WTC11 (cell line): ENCODE data around the gene CDIPT. TPM values are rescaled to one million over a fixed set of nuclear protein-coding genes. Genes with fewer than 3 reads are reported as not detected.

Experiments
- ATAC-seq: fragments of 200-7000 bp; cut with Tn5 transposase; 2 replicates; pipeline ENCODE4 v1.10.0; 2021; ENCODE audit warnings: mild to moderate bottlenecking, moderate library complexity
- CTCF ChIA-PET: fragments of 300-600 bp; sonication (Branson Sonifier 250); formaldehyde crosslinking; loops from one replicate; lab custom pipeline; 2021; ENCODE audit warnings: antibody characterized with exemption; lab: Charles Lee
- POLR2A ChIA-PET: fragments of 350-600 bp; sonication (Branson Sonifier 250); formaldehyde crosslinking; loops from one replicate; lab custom pipeline; 2021; ENCODE audit warnings: antibody characterized with exemption; lab: Charles Lee
- DNase-seq: peaks from one replicate; pipeline ENCODE4 v3.0.0; 2021; ENCODE audit warnings: low spot score
- H3K27ac Mint-ChIP-seq: 2 replicates; pipeline ENCODE4 v1.8.0; 2021; ENCODE audit warnings: mixed read lengths
- H3K27me3 Mint-ChIP-seq: 2 replicates; pipeline ENCODE4 v1.8.0; 2021; ENCODE audit warnings: low read depth, mild to moderate bottlenecking, moderate library complexity, mixed read lengths
- H3K36me3 Mint-ChIP-seq: 2 replicates; pipeline ENCODE4 v1.8.0; 2021; ENCODE audit warnings: mixed read lengths
- H3K4me1 Mint-ChIP-seq: 2 replicates; pipeline ENCODE4 v1.8.0; 2022; ENCODE audit warnings: mixed read lengths
- H3K4me3 Mint-ChIP-seq: 2 replicates; pipeline ENCODE4 v1.8.0; 2021; ENCODE audit warnings: mild to moderate bottlenecking, moderate library complexity, mixed read lengths
- H3K9me3 Mint-ChIP-seq: 2 replicates; pipeline ENCODE4 v1.8.0; 2021; ENCODE audit warnings: mixed read lengths
- CBFB ChIP-seq: sonication (generic); formaldehyde crosslinking; IDR thresholded peaks from 2 replicates; pipeline ENCODE4 v1.8.1; 2022; ENCODE audit warnings: mild to moderate bottlenecking, low read depth, missing genetic modification reagents
- JAZF1 ChIP-seq: fragments of 250-450 bp; sonication (Bioruptor Pico); IDR thresholded peaks from 2 replicates; pipeline ENCODE4 v1.9.0; 2021; ENCODE audit warnings: moderate library complexity, mild to moderate bottlenecking, inconsistent platforms
- NFATC4 ChIP-seq: fragments of 250-450 bp; sonication (Bioruptor Pico); IDR thresholded peaks from 2 replicates; pipeline ENCODE4 v1.9.0; 2021; ENCODE audit warnings: mild to moderate bottlenecking
- NFE2L1 ChIP-seq: sonication (generic); formaldehyde crosslinking; IDR thresholded peaks from 2 replicates; pipeline ENCODE4 v1.8.1; 2023; ENCODE audit warnings: missing genetic modification reagents
- PRRX2 ChIP-seq: fragments of 250-450 bp; sonication (Bioruptor Pico); IDR thresholded peaks from 2 replicates; pipeline ENCODE4 v1.8.0; 2021; ENCODE audit warnings: mild to moderate bottlenecking
- SP1 ChIP-seq: sonication (generic); formaldehyde crosslinking; conservative IDR thresholded peaks from 2 replicates; pipeline ENCODE4 v1.8.1; 2022; ENCODE audit warnings: missing genetic modification reagents
- TEAD1 ChIP-seq: sonication (generic); formaldehyde crosslinking; IDR thresholded peaks from 2 replicates; pipeline ENCODE4 v1.8.0; 2022; ENCODE audit warnings: mild to moderate bottlenecking, missing genetic modification reagents
- TEAD4 ChIP-seq: sonication (generic); formaldehyde crosslinking; IDR thresholded peaks from 2 replicates; pipeline ENCODE4 v1.8.0; 2022; ENCODE audit warnings: mild to moderate bottlenecking, missing genetic modification reagents
- total RNA-seq: library from RNA; stranded (reverse); gene quantifications from 3 replicates; pipeline ENCODE4 v1.2.3, GENCODE V29; 2021
- TF ChIP-seq, protein P1 (sequence below): sonication (generic); formaldehyde crosslinking; IDR thresholded peaks from 2 replicates; pipeline ENCODE4 v1.8.1; 2022; ENCODE audit warnings: low read depth, missing genetic modification reagents, borderline replicate concordance
- TF ChIP-seq, protein P2 (sequence below): fragments of 250-450 bp; sonication (Bioruptor Pico); IDR thresholded peaks from 2 replicates; pipeline ENCODE4 v1.8.0; 2021; ENCODE audit warnings: mild to moderate bottlenecking
- TF ChIP-seq, protein P3 (sequence below): sonication (generic); formaldehyde crosslinking; conservative IDR thresholded peaks from 2 replicates; pipeline ENCODE4 v1.8.1; 2022; ENCODE audit warnings: mild to moderate bottlenecking, missing genetic modification reagents
- TF ChIP-seq, protein P4 (sequence below): sonication (generic); formaldehyde crosslinking; IDR thresholded peaks from 2 replicates; pipeline ENCODE4 v1.8.0; 2022; ENCODE audit warnings: mild to moderate bottlenecking, missing genetic modification reagents
- TF ChIP-seq, protein P5 (sequence below): fragments of 250-450 bp; sonication (Bioruptor Pico); IDR thresholded peaks from 2 replicates; pipeline ENCODE4 v1.9.0; 2021; ENCODE audit warnings: moderate library complexity, mild to moderate bottlenecking, inconsistent platforms, borderline replicate concordance
- TF ChIP-seq, protein P6 (sequence below): sonication (generic); formaldehyde crosslinking; IDR thresholded peaks from 2 replicates; pipeline ENCODE4 v1.8.1; 2022; ENCODE audit warnings: missing genetic modification reagents, borderline replicate concordance
- TF ChIP-seq, protein P7 (sequence below): sonication (generic); formaldehyde crosslinking; IDR thresholded peaks from 2 replicates; pipeline ENCODE4 v1.8.0; 2022; ENCODE audit warnings: missing genetic modification reagents
- TF ChIP-seq, protein P8 (sequence below): sonication (generic); formaldehyde crosslinking; IDR thresholded peaks from 2 replicates; pipeline ENCODE4 v1.8.1; 2023; ENCODE audit warnings: mild to moderate bottlenecking, moderate library complexity, missing genetic modification reagents

The CDIPT gene
- total RNA-seq, 1 experiment from 2014 or later: 71.7 TPM

DNA sequence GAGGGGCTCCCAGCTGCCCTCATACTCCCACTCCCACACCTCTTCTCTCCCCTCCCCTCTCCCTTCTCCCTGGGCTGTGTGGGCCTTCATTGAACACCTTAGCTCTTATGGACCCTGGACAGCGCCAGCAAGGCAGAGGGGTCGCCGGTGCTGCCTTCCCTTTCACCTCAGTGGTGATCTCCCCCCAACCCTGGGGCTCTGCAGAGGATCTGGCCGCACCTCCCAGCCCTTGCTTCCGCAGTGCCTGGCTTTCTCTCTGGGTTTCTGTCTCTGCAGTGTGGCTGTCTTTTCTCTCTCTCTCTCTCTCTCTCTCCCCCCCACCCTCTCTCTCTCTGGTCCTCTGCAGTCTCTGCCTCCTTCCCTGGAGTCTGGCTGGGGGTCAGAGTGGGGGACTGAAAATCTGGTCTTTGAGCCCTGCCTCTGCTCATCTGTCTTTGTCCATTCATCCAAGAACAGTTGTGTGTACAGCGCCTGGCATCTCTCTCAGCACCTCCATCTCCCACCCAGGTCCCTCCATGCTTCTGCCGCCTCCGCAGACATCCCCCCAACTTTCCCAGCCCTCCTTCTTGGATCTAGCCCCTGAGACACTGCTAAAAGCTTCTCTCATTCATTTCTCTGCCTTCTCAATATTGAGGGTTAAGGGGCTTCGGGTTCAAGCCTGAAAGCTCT, 35.2 kb upstream of the CDIPT start:
- peak overlapping the region; percentile 98 for H3K4me3 Mint-ChIP-seq
- peak; percentile 47 for DNase-seq
- TF ChIP-seq, protein P1, sequence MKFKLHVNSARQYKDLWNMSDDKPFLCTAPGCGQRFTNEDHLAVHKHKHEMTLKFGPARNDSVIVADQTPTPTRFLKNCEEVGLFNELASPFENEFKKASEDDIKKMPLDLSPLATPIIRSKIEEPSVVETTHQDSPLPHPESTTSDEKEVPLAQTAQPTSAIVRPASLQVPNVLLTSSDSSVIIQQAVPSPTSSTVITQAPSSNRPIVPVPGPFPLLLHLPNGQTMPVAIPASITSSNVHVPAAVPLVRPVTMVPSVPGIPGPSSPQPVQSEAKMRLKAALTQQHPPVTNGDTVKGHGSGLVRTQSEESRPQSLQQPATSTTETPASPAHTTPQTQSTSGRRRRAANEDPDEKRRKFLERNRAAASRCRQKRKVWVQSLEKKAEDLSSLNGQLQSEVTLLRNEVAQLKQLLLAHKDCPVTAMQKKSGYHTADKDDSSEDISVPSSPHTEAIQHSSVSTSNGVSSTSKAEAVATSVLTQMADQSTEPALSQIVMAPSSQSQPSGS (CRISPR knock-in tag): no peak
- 0 out of 2 replicates have a peak, but pooled peaks have one; percentile 3 for TF ChIP-seq NFE2L1 (CRISPR knock-in tag)
- TF ChIP-seq, all 79 proteins: peak for 1
- Mint-ChIP-seq H3K27me3 (no peaks in the 10 kb centered on the region), H3K36me3 (peaks cover 11% of the 10 kb centered on the region; the same call in 1 of the 2 replicates), H3K4me1 (peaks cover 29% of the 10 kb centered on the region), H3K9me3 (no peaks in the 10 kb centered on the region), H3K27ac (0 out of 2 replicates have a peak overlapping the region, but pooled peaks have one; percentile 69)
- ChIA-PET POLR2A (interaction anchor here (0.6 to 3.6 kb wide), 2 partner anchors 28 to 442 kb away, joined by 10 to 13 read pairs; partner anchors contain the start of gene KCTD13), CTCF (interaction anchor here (0.7 to 4.8 kb wide), 5 partner anchors 16 to 214 kb away, joined by 3 to 42 read pairs (median 5); partner anchors contain the start of genes CDIPT and TLCD3B)
- ATAC-seq: peak; percentile 3

DNA sequence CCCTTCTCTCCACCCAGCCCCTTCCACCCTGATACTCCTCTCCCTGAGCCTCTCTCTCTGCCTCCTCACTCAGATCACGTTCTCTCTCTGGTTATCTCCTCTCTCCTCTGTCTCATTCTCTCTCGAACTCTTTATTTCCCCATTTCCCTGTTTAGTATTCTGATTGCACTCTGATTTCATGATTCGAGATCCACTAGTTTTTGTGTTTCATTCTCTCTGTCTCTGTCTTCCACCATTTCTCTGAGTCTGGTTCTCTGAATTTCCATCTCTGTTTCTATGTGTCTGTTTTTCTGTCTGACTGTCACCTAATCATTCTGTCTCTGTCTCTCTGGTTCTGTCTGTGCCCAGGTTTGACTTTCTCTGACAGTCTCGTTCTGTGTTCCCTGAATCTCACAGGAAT, 34.3 kb upstream of the CDIPT start:
- ATAC-seq (no peak), DNase-seq (no peak)
- H3K27me3 Mint-ChIP-seq: no peaks in the 10 kb centered on the region
- CTCF ChIA-PET: no interaction called here
- POLR2A ChIA-PET: no interaction called here
- no peak overlapping the region; the same call in 1 of the 2 replicates for H3K27ac Mint-ChIP-seq
- peaks cover 11% of the 10 kb centered on the region; the same call in 1 of the 2 replicates for H3K36me3 Mint-ChIP-seq
- H3K4me3 Mint-ChIP-seq: no peak overlapping the region
- H3K4me1 Mint-ChIP-seq: peaks cover 33% of the 10 kb centered on the region
- no peaks in the 10 kb centered on the region for H3K9me3 Mint-ChIP-seq
- no peak for TF ChIP-seq NFE2L1 (CRISPR knock-in tag)
- TF ChIP-seq CBFB (CRISPR knock-in tag): no peak
- TF ChIP-seq, protein P2, sequence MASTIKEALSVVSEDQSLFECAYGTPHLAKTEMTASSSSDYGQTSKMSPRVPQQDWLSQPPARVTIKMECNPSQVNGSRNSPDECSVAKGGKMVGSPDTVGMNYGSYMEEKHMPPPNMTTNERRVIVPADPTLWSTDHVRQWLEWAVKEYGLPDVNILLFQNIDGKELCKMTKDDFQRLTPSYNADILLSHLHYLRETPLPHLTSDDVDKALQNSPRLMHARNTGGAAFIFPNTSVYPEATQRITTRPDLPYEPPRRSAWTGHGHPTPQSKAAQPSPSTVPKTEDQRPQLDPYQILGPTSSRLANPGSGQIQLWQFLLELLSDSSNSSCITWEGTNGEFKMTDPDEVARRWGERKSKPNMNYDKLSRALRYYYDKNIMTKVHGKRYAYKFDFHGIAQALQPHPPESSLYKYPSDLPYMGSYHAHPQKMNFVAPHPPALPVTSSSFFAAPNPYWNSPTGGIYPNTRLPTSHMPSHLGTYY (CRISPR knock-in tag): no peak
- TF ChIP-seq, protein P3, sequence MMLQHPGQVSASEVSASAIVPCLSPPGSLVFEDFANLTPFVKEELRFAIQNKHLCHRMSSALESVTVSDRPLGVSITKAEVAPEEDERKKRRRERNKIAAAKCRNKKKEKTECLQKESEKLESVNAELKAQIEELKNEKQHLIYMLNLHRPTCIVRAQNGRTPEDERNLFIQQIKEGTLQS: no peak
- TF ChIP-seq, protein P4, sequence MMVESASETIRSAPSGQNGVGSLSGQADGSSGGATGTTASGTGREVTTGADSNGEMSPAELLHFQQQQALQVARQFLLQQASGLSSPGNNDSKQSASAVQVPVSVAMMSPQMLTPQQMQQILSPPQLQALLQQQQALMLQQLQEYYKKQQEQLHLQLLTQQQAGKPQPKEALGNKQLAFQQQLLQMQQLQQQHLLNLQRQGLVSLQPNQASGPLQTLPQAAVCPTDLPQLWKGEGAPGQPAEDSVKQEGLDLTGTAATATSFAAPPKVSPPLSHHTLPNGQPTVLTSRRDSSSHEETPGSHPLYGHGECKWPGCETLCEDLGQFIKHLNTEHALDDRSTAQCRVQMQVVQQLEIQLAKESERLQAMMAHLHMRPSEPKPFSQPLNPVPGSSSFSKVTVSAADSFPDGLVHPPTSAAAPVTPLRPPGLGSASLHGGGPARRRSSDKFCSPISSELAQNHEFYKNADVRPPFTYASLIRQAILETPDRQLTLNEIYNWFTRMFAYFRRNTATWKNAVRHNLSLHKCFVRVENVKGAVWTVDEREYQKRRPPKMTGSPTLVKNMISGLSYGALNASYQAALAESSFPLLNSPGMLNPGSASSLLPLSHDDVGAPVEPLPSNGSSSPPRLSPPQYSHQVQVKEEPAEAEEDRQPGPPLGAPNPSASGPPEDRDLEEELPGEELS (CRISPR knock-in tag): no peak
- no peak for TF ChIP-seq NFATC4
- no peak for TF ChIP-seq SP1 (CRISPR knock-in tag)

DNA sequence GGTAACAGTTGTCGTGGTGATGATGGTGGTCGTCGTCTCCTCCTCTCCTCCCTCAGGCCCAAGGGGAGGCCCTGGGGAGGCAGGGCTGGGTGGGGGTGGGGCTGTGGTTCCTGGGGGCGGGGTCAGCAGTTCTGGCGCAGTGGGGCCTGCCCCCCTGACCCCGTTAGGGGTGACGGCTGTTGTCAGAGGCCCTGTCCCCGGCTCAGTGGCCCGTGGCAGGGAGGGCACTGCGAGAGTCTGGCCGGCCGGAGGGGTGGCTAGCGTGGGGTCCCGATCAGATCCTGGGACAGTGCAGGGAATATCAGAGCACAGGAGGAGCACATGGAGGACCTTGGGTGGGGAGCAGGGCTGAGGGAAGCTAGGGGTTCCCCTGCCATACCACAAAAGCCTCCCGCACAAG, 33.8 kb upstream of the CDIPT start:
- ATAC-seq (no peak), DNase-seq (no peak)
- POLR2A ChIA-PET: no interaction called here
- peaks cover 11% of the 10 kb centered on the region; the same call in 1 of the 2 replicates for H3K36me3 Mint-ChIP-seq
- H3K27me3 Mint-ChIP-seq: no peaks in the 10 kb centered on the region
- no peak overlapping the region for H3K4me3 Mint-ChIP-seq
- no peaks in the 10 kb centered on the region for H3K9me3 Mint-ChIP-seq
- CTCF ChIA-PET: no interaction called here
- peaks cover 35% of the 10 kb centered on the region for H3K4me1 Mint-ChIP-seq
- no peak overlapping the region for H3K27ac Mint-ChIP-seq
- TF ChIP-seq, protein P5, sequence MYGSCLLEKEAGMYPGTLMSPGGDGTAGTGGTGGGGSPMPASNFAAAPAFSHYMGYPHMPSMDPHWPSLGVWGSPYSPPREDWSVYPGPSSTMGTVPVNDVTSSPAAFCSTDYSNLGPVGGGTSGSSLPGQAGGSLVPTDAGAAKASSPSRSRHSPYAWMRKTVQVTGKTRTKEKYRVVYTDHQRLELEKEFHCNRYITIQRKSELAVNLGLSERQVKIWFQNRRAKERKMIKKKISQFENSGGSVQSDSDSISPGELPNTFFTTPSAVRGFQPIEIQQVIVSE (CRISPR knock-in tag): no peak
- TF ChIP-seq, protein P6, sequence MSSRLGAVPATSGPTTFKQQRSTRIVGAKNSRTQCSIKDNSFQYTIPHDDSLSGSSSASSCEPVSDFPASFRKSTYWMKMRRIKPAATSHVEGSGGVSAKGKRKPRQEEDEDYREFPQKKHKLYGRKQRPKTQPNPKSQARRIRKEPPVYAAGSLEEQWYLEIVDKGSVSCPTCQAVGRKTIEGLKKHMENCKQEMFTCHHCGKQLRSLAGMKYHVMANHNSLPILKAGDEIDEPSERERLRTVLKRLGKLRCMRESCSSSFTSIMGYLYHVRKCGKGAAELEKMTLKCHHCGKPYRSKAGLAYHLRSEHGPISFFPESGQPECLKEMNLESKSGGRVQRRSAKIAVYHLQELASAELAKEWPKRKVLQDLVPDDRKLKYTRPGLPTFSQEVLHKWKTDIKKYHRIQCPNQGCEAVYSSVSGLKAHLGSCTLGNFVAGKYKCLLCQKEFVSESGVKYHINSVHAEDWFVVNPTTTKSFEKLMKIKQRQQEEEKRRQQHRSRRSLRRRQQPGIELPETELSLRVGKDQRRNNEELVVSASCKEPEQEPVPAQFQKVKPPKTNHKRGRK (CRISPR knock-in tag): no peak
- TF ChIP-seq SP1 (CRISPR knock-in tag) (no peak), TEAD4 (CRISPR knock-in tag) (no peak), JAZF1 (no peak), CBFB (CRISPR knock-in tag) (no peak), PRRX2 (CRISPR knock-in tag) (no peak), TEAD1 (no peak)
- TF ChIP-seq, protein P7, sequence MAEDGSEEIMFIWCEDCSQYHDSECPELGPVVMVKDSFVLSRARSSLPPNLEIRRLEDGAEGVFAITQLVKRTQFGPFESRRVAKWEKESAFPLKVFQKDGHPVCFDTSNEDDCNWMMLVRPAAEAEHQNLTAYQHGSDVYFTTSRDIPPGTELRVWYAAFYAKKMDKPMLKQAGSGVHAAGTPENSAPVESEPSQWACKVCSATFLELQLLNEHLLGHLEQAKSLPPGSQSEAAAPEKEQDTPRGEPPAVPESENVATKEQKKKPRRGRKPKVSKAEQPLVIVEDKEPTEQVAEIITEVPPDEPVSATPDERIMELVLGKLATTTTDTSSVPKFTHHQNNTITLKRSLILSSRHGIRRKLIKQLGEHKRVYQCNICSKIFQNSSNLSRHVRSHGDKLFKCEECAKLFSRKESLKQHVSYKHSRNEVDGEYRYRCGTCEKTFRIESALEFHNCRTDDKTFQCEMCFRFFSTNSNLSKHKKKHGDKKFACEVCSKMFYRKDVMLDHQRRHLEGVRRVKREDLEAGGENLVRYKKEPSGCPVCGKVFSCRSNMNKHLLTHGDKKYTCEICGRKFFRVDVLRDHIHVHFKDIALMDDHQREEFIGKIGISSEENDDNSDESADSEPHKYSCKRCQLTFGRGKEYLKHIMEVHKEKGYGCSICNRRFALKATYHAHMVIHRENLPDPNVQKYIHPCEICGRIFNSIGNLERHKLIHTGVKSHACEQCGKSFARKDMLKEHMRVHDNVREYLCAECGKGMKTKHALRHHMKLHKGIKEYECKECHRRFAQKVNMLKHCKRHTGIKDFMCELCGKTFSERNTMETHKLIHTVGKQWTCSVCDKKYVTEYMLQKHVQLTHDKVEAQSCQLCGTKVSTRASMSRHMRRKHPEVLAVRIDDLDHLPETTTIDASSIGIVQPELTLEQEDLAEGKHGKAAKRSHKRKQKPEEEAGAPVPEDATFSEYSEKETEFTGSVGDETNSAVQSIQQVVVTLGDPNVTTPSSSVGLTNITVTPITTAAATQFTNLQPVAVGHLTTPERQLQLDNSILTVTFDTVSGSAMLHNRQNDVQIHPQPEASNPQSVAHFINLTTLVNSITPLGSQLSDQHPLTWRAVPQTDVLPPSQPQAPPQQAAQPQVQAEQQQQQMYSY (CRISPR knock-in tag): no peak
- TF ChIP-seq, protein P8, sequence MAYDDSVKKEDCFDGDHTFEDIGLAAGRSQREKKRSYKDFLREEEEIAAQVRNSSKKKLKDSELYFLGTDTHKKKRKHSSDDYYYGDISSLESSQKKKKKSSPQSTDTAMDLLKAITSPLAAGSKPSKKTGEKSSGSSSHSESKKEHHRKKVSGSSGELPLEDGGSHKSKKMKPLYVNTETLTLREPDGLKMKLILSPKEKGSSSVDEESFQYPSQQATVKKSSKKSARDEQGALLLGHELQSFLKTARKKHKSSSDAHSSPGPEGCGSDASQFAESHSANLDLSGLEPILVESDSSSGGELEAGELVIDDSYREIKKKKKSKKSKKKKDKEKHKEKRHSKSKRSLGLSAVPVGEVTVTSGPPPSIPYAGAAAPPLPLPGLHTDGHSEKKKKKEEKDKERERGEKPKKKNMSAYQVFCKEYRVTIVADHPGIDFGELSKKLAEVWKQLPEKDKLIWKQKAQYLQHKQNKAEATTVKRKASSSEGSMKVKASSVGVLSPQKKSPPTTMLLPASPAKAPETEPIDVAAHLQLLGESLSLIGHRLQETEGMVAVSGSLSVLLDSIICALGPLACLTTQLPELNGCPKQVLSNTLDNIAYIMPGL (CRISPR knock-in tag): no peak
